ENCODE results near the gene MRGPRX3. TPM values are rescaled to one million over a fixed set of nuclear protein-coding genes. Genes with fewer than 3 reads are reported as not detected.

The MRGPRX3 gene
- total RNA-seq (2022; extraction: Qiagen RNA extraction; ENCODE audit: low read depth), result not detected in 5 replicates

DNA sequence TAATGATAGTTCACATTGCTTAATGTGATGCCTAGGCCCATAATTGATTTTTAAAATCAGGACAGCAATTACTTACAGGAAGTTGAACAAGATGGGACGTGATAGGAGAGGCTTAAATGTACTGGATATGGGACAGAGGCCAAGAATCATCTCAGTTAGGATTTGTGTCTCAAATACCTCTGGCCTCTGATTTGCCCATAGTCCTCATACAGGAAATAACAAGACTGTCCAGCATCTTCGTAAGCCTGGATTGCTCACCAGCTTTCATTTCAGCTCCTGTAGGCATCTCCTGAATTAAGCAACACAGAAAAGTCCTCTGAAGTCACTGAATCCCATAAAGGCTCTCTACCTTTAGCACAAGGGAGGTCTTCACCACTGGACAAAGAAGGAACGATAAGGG, at the start of gene MRGPRX3:
MRGPRX3 (plus strand) TSS at position 231 of the 400 bp plus-strand sequence. CDS start 4,632 bp downstream, outside the sequence.

GRCh38 chr11:18105802-18106574, 26.4 kb upstream of the MRGPRX3 start, which contains the start of gene SAAL1:
SAAL1 (minus strand) TSS chr11:18106082; CDS start chr11:18106041, 41 bp downstream.

DNA sequence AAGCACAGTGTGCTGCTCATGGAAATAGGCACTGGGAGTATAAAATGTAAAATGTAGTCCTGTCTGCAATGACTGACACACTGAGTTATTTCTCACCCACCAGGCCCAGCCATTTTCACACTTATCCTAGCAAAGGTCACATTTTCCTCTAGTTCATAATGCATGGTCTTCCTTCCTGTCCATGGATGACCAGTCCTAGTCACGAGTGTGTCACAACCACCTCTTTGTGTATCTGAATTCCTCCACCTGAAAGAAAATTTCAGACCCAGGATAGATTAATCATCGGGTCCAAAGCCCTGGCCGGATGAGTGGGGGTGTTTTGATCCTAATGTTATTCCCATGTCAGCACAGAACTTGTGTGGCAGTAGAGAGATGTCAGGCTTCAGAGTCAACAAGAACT, 40.3 kb downstream of the MRGPRX3 start, which contains the start of gene MRGPRX4:
MRGPRX4 (plus strand) TSS at position 172 of the 400 bp plus-strand sequence. CDS start 420 bp downstream, outside the sequence.

Other genes starting within 250 kb of the MRGPRX3 start
- gene SERGEF, start 119.5 kb upstream of the MRGPRX3 start, total RNA-seq (2022; extraction: Qiagen RNA extraction; ENCODE audit: low read depth), result 14.6 to 19.4 TPM (median 15.9 TPM) in 5 replicates
- 0.01 to 0.14 TPM (median 0.02 TPM) in 3 of 5 replicates, not detected in the others for gene TPH1, start 86.3 kb upstream of the MRGPRX3 start, total RNA-seq (2022; extraction: Qiagen RNA extraction; ENCODE audit: low read depth)
- gene SAAL1, start 26.5 kb upstream of the MRGPRX3 start, total RNA-seq (2022; extraction: Qiagen RNA extraction; ENCODE audit: low read depth), result 31.4 to 43.8 TPM (median 40.7 TPM) in 5 replicates
- not detected in 5 replicates for gene MRGPRX4, start 40.3 kb downstream of the MRGPRX3 start, total RNA-seq (2022; extraction: Qiagen RNA extraction; ENCODE audit: low read depth)
- not detected in 5 replicates for gene SAA4, start 104.2 kb downstream of the MRGPRX3 start, total RNA-seq (2022; extraction: Qiagen RNA extraction; ENCODE audit: low read depth)
- gene SAA2, start 116.1 kb downstream of the MRGPRX3 start, total RNA-seq (2022; extraction: Qiagen RNA extraction; ENCODE audit: low read depth), result not detected in 5 replicates
- gene SAA1, start 133.7 kb downstream of the MRGPRX3 start, total RNA-seq (2022; extraction: Qiagen RNA extraction; ENCODE audit: low read depth), result 0.25 to 1.1 TPM (median 0.49 TPM) in 4 of 5 replicates, not detected in the other
- gene HPS5, start 189.6 kb downstream of the MRGPRX3 start, total RNA-seq (2022; extraction: Qiagen RNA extraction; ENCODE audit: low read depth), result 9.4 to 16.0 TPM (median 13.4 TPM) in 5 replicates
- 32.2 to 35.4 TPM (median 34.3 TPM) in 5 replicates for gene GTF2H1, start 190.0 kb downstream of the MRGPRX3 start, total RNA-seq (2022; extraction: Qiagen RNA extraction; ENCODE audit: low read depth)

Measured in A549 treated with RU486 at 1 μM for 4 hours (cell line).